ENCODE measurements around the gene CACNA1G. TPM values are rescaled to one million over a fixed set of nuclear protein-coding genes. Genes with fewer than 3 reads are reported as not detected.
A peak's percentile ranks its signal among the peaks of the same experiment; 100 is the strongest.

The CACNA1G gene
- total and polyA plus RNA-seq, 2 experiments from 2014 or later, result 0.06 to 0.97 TPM

DNA sequence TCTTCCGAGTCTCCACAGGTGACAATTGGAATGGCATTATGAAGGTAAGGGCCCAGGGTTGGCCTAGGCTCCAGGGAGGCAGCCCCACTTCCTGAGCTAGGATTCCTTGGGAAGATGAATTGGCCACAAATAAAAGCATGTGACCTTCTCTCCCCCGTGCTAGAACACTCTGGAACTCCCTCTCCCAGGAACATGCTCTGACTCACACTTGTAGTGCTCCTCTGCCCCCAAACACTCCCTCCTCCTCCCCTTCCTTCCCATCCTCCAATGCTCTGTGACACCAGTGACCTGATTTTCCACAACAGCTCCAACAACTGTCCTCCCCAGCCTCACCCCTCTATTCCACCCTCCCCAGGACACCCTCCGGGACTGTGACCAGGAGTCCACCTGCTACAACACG, 57.8 kb downstream of the CACNA1G start:
- 72 to 100% methylated on average over 3 to 4 of the region's 4 CpGs for WGBS, 2 experiments (ENCODE audit: low coverage in 1 of 2, low lambda C conversion rate in 2 of 2, missing lambda C conversion rate in 2 of 2)
- peak; percentile 35 for DNase-seq
- Histone ChIP-seq H3K4me1 (ENCODE audit: insufficient read depth) (no peaks in the 10 kb centered on the region; the same call in 1 of the 2 replicates), H3K27ac (no peak overlapping the region), H3K4me2 (ENCODE audit: unreplicated experiment) (no peak overlapping the region), H3K27me3 (replicated peaks; ENCODE audit: insufficient read depth) (no peaks in the 10 kb centered on the region), H2AFZ (no peak overlapping the region), H3K9me3 (ENCODE audit: low read depth) (no peaks in the 10 kb centered on the region), H3F3A (ENCODE audit: insufficient read depth) (no peaks in the 10 kb centered on the region), H3K79me2 (ENCODE audit: insufficient read depth) (no peaks in the 10 kb centered on the region), H3K9me2 (ENCODE audit: insufficient read depth) (no peaks in the 10 kb centered on the region), H3K36me3 (ENCODE audit: low read depth) (no peaks in the 10 kb centered on the region), H3K4me3 (no peak overlapping the region), H4K20me1 (ENCODE audit: insufficient read depth) (no peaks in the 10 kb centered on the region), H3K9ac (no peak overlapping the region)
- in situ Hi-C loops (cut with MboI), result no loop called here
- no peak for TF ChIP-seq EZH2phosphoT487 (IDR thresholded peaks at IDR 0.05; ENCODE audit: insufficient read depth, low read depth)
- TF ChIP-seq EZH2 (IDR thresholded peaks at IDR 0.05; ENCODE audit: insufficient read depth, poor library complexity, severe bottlenecking), result no peak

DNA sequence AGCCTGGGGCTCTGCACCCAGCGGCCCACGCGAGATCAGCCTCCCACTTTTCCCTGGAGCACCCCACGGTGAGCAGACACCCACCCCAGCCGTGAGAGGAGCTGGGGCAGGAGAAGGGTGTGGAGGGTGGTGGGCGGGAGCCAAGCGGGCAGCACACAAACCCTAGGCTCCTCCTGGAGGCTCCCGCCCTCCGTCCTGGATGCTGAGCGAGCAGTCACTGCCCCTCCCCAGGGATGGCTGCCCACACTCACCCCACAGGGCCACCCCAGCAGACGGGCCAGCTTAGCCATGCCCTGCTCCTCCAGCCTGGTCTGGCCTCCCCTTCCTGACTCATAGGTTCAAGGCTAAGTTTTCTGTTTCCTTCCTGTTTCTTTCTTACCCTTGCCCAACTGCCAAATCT, 58.4 kb downstream of the CACNA1G start:
- Histone ChIP-seq H4K20me1 (ENCODE audit: insufficient read depth) (no peaks in the 10 kb centered on the region), H3F3A (ENCODE audit: insufficient read depth) (no peaks in the 10 kb centered on the region), H3K4me1 (ENCODE audit: insufficient read depth) (no peaks in the 10 kb centered on the region; the same call in 1 of the 2 replicates), H3K4me2 (ENCODE audit: unreplicated experiment) (no peak overlapping the region), H3K79me2 (ENCODE audit: insufficient read depth) (no peaks in the 10 kb centered on the region), H3K9me3 (ENCODE audit: low read depth) (no peaks in the 10 kb centered on the region), H3K9ac (no peak overlapping the region), H3K4me3 (no peak overlapping the region), H3K9me2 (ENCODE audit: insufficient read depth) (no peaks in the 10 kb centered on the region), H3K27ac (no peak overlapping the region), H3K36me3 (ENCODE audit: low read depth) (no peaks in the 10 kb centered on the region), H2AFZ (no peak overlapping the region), H3K27me3 (replicated peaks; ENCODE audit: insufficient read depth) (no peaks in the 10 kb centered on the region)
- TF ChIP-seq EZH2phosphoT487 (IDR thresholded peaks at IDR 0.05; ENCODE audit: insufficient read depth, low read depth) (no peak), EZH2 (IDR thresholded peaks at IDR 0.05; ENCODE audit: insufficient read depth, poor library complexity, severe bottlenecking) (no peak)
- in situ Hi-C loops (cut with MboI), result no loop called here
- peak; percentile 48 for DNase-seq
- WGBS, 2 experiments (ENCODE audit: low coverage in 1 of 2, low lambda C conversion rate in 2 of 2, missing lambda C conversion rate in 2 of 2), result 85% methylated on average over 10 to 11 of the region's 11 CpGs

DNA sequence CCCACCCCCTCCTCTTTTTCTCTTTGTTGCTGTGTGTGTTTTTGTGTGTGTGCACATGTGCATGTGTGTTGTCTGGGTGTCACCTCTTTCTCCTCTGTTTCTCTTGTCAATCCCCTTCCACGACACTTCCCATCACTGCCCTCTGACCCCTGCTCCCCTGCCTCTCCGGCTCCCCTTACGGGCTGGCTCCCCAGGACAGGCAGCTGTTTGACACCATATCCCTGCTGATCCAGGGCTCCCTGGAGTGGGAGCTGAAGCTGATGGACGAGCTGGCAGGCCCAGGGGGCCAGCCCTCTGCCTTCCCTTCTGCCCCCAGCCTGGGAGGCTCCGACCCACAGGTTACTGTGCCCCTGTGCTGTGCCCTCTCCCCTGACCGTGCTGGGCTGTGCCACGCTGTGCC, 59.0 kb downstream of the CACNA1G start:
- H3K36me3 ChIP-seq (ENCODE audit: low read depth), result no peaks in the 10 kb centered on the region
- no peak overlapping the region for H3K27ac ChIP-seq
- no peaks in the 10 kb centered on the region for H3F3A ChIP-seq (ENCODE audit: insufficient read depth)
- H3K9ac ChIP-seq, result no peak overlapping the region
- no peaks in the 10 kb centered on the region; the same call in 1 of the 2 replicates for H3K4me1 ChIP-seq (ENCODE audit: insufficient read depth)
- H3K4me3 ChIP-seq, result no peak overlapping the region
- TF ChIP-seq EZH2phosphoT487 (IDR thresholded peaks at IDR 0.05; ENCODE audit: insufficient read depth, low read depth) (no peak), EZH2 (IDR thresholded peaks at IDR 0.05; ENCODE audit: insufficient read depth, poor library complexity, severe bottlenecking) (no peak)
- no peaks in the 10 kb centered on the region for H3K9me3 ChIP-seq (ENCODE audit: low read depth)
- H3K4me2 ChIP-seq (ENCODE audit: unreplicated experiment), result no peak overlapping the region
- in situ Hi-C loops (cut with MboI), result no loop called here
- H2AFZ ChIP-seq, result no peak overlapping the region
- DNase-seq, result no peak
- no peaks in the 10 kb centered on the region for H4K20me1 ChIP-seq (ENCODE audit: insufficient read depth)
- H3K9me2 ChIP-seq (ENCODE audit: insufficient read depth), result no peaks in the 10 kb centered on the region
- 98 to 99% methylated on average over 7 of the region's 7 CpGs for WGBS, 2 experiments (ENCODE audit: low coverage in 1 of 2, low lambda C conversion rate in 2 of 2, missing lambda C conversion rate in 2 of 2)
- no peaks in the 10 kb centered on the region for H3K79me2 ChIP-seq (ENCODE audit: insufficient read depth)
- H3K27me3 ChIP-seq (replicated peaks; ENCODE audit: insufficient read depth), result no peaks in the 10 kb centered on the region

DNA sequence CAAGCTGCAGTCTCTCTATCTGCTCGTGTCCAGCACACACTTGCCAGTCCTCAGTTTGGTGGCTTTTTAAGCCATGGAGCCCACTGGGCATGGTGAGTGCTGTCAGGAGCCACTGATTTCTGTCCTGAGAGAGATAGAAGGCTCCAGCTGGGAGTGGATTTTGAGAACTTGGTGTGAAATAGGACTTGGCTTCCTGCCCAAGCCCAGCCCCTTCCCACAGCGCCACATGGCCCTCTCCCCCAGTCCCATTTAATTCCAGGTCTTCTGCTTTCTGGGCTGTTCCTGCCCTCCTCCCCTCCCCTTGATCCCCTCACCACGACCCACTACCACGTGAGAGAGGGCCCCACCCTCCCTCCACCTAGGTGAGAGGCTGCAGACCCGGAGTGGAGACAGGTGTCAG, 59.7 kb downstream of the CACNA1G start:
- TF ChIP-seq EZH2phosphoT487 (IDR thresholded peaks at IDR 0.05; ENCODE audit: insufficient read depth, low read depth), result no peak
- no peak for TF ChIP-seq EZH2 (IDR thresholded peaks at IDR 0.05; ENCODE audit: insufficient read depth, poor library complexity, severe bottlenecking)
- WGBS, 2 experiments (ENCODE audit: low coverage in 1 of 2, low lambda C conversion rate in 2 of 2, missing lambda C conversion rate in 2 of 2), result 68 to 81% methylated on average over 5 of the region's 5 CpGs
- H4K20me1 ChIP-seq (ENCODE audit: insufficient read depth), result no peaks in the 10 kb centered on the region

DNA sequence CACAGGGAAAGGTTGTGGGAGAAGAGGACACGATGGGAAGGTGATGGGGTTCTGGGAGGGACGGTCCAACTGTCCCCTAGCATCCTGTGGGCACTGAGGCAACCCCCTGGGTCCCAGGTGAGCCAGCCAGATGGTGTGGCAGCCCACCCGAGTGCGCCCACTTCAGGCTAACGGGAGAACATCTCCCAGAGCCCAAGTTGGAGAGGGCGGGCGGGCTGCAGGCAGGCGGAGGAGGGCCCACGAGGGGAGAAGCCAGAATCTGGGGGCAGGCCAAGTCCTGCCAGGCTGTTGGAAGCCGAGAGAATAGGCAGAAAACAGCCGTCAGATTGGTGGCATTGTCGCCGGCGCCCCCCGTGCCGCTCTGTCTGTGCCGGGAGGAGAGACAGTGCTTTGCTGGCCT, 60.3 kb downstream of the CACNA1G start:
- no peaks in the 10 kb centered on the region for H3K36me3 ChIP-seq (ENCODE audit: low read depth)
- H3K27ac ChIP-seq, result no peak overlapping the region
- WGBS, 2 experiments (ENCODE audit: low coverage in 1 of 2, low lambda C conversion rate in 2 of 2, missing lambda C conversion rate in 2 of 2), result 82 to 85% methylated on average over 11 to 17 of the region's 17 CpGs
- TF ChIP-seq EZH2phosphoT487 (IDR thresholded peaks at IDR 0.05; ENCODE audit: insufficient read depth, low read depth) (no peak), EZH2 (IDR thresholded peaks at IDR 0.05; ENCODE audit: insufficient read depth, poor library complexity, severe bottlenecking) (no peak)
- no peaks in the 10 kb centered on the region for H4K20me1 ChIP-seq (ENCODE audit: insufficient read depth)
- no peak overlapping the region for H2AFZ ChIP-seq
- in situ Hi-C loops (cut with MboI), result no loop called here
- no peaks in the 10 kb centered on the region for H3K9me2 ChIP-seq (ENCODE audit: insufficient read depth)
- no peaks in the 10 kb centered on the region for H3K27me3 ChIP-seq (replicated peaks; ENCODE audit: insufficient read depth)
- no peak overlapping the region for H3K4me3 ChIP-seq
- no peak for DNase-seq
- H3K79me2 ChIP-seq (ENCODE audit: insufficient read depth), result no peaks in the 10 kb centered on the region
- no peak overlapping the region for H3K9ac ChIP-seq
- no peaks in the 10 kb centered on the region; the same call in 1 of the 2 replicates for H3K4me1 ChIP-seq (ENCODE audit: insufficient read depth)
- H3K9me3 ChIP-seq (ENCODE audit: low read depth), result no peaks in the 10 kb centered on the region
- H3F3A ChIP-seq (ENCODE audit: insufficient read depth), result no peaks in the 10 kb centered on the region
- no peak overlapping the region for H3K4me2 ChIP-seq (ENCODE audit: unreplicated experiment)

More for the DNA sequence above, 59.7 kb downstream of the CACNA1G start:
- in situ Hi-C loops (cut with MboI), result no loop called here
- no peaks in the 10 kb centered on the region for H3K9me2 ChIP-seq (ENCODE audit: insufficient read depth)
- H3K4me3 ChIP-seq, result no peak overlapping the region
- H3K27ac ChIP-seq, result no peak overlapping the region
- H3K9ac ChIP-seq, result no peak overlapping the region
- no peaks in the 10 kb centered on the region for H3K36me3 ChIP-seq (ENCODE audit: low read depth)
- H3K79me2 ChIP-seq (ENCODE audit: insufficient read depth), result no peaks in the 10 kb centered on the region
- H3K9me3 ChIP-seq (ENCODE audit: low read depth), result no peaks in the 10 kb centered on the region
- no peak for DNase-seq
- no peak overlapping the region for H3K4me2 ChIP-seq (ENCODE audit: unreplicated experiment)
- no peaks in the 10 kb centered on the region for H3F3A ChIP-seq (ENCODE audit: insufficient read depth)
- no peak overlapping the region for H2AFZ ChIP-seq
- no peaks in the 10 kb centered on the region; the same call in 1 of the 2 replicates for H3K4me1 ChIP-seq (ENCODE audit: insufficient read depth)
- H3K27me3 ChIP-seq (replicated peaks; ENCODE audit: insufficient read depth), result no peaks in the 10 kb centered on the region
